ENCODE measurements around the gene PRR5.
A peak's percentile ranks its signal among the peaks of the same experiment; 100 is the strongest.
"Not testable (repeated sequence)": the region's sequence is repeated elsewhere in the genome, so short reads cannot be mapped to it uniquely, and the experiment has no call there.

The PRR5 gene

GRCh38 chr22:44676066-44676440 lies 26.0 kb upstream of the PRR5 start:
- not testable (repeated sequence) for DNase-seq

GRCh38 chr22:44676441-44677352 lies 25.3 kb upstream of the PRR5 start:
- DNase-seq: no peak

- DNase-seq: no peak
Observed at GRCh38 chr22:44677353-44677840, 24.6 kb upstream of the PRR5 start.

- no peak for DNase-seq
Observed at GRCh38 chr22:44677871-44678555, 24.0 kb upstream of the PRR5 start.

- no peak for DNase-seq
Observed at GRCh38 chr22:44678556-44679305, 23.3 kb upstream of the PRR5 start.

DNA sequence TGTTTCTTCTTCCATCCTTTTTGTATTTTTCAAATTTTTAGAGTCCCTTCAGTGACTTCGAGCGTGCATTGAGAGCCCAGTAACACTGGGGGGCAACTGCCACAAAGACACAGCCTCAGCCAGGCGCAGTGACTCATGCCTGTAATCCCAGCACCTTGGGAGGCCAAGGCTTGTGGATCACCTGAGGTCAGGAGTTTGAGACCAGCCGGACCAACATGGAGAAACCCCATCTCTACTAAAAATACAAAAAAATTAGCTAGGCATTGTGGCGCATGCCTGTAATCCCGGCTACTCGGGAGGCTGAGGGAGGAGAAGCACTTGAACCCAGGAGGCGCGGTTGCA lies 22.7 kb upstream of the PRR5 start:
- not testable (repeated sequence) for DNase-seq

GRCh38 chr22:44680058-44680457 lies 21.9 kb upstream of the PRR5 start:
- no peak for DNase-seq

GRCh38 chr22:44680481-44680894 lies 21.5 kb upstream of the PRR5 start:
- DNase-seq: no peak

DNA sequence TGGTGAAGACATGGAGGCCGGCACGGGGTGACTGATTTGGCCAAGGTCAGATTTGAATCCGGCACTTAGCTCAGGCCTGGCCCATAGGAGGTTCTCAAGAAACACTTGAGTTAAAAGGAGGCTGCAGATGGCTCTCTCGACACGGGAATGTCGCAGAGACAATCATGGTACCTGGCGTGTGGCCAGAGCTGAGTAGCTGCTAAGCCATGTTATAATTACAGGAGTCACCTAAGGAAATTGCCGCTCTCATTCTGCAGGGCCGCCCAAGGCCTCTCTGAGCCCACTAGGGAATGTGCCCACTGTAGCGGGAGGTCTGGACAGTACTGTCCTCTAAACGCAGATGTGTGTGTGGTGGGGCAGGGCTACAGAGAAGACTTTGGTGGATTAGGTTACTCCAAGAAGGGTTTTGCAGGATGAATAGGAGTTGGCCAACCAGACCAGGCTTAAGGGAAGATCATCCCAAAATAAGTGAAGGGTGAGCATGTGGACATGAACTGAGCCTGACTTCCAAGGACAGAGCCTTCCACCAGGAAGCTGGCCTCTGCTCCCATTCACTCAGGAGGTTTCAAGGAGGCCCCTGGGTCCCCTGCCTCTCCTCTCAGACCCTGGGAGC lies 19.3 kb upstream of the PRR5 start:
- DNase-seq: no peak

- DNase-seq: peak; percentile 68
Observed at GRCh38 chr22:44683237-44683636, 18.8 kb upstream of the PRR5 start.

GRCh38 chr22:44683881-44684280 lies 18.1 kb upstream of the PRR5 start:
- DNase-seq: no peak

GRCh38 chr22:44684506-44685383 lies 17.3 kb upstream of the PRR5 start:
- DNase-seq: peak; percentile 90

GRCh38 chr22:44685384-44686056 lies 16.5 kb upstream of the PRR5 start:
- DNase-seq: peak; percentile 90

- DNase-seq: no peak
Observed at GRCh38 chr22:44686873-44687600, 15.0 kb upstream of the PRR5 start.

DNA sequence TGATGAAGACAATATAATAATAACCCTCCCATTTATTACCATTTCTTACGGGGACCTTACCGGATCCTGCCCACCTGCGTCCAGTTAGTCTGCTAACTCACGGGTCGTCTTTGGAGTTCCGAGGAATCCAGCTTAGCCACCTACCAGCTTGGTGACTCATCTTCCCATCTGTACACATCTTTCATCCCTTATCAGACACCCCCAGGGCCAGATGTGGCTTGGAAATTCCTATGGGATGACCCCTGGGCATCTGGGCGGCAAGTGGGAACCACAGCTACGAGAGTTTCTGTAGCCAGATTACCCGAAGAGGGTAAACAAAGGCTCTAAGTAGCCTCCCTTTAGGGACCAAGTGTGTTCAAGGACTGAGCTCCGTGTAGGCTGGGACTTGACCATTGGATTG lies 12.8 kb upstream of the PRR5 start:
- DNase-seq: no peak

DNA sequence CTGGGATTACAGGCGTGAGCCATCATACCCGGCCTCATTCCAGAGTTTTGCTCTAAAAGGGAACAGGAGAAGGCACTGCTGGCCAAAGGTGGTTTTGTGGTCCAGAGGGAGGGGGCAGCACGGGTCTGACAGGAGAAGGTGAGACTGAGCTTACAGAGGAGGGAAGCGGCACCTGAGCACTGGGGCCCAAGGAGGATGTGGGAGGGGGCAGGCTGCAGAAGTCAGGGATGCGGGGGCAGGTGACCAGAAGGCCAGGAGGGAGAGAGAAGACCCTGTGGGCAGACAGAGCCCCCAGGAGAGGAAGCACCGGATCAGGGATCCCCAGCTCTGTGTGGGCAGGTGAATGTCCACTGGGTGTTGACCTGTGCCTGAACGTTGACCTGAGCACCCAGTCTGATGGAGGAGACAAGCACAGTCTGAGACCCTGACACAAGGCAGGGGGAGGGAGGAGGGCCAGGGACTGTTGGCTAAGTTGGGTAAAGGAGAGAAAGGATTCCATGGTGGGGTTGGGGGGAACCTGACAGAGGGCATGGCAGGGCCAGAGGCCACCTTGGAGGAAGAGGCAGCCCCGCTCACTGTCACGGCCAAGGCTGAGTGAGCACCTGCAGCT lies 12.0 kb upstream of the PRR5 start:
- DNase-seq: no peak

DNA sequence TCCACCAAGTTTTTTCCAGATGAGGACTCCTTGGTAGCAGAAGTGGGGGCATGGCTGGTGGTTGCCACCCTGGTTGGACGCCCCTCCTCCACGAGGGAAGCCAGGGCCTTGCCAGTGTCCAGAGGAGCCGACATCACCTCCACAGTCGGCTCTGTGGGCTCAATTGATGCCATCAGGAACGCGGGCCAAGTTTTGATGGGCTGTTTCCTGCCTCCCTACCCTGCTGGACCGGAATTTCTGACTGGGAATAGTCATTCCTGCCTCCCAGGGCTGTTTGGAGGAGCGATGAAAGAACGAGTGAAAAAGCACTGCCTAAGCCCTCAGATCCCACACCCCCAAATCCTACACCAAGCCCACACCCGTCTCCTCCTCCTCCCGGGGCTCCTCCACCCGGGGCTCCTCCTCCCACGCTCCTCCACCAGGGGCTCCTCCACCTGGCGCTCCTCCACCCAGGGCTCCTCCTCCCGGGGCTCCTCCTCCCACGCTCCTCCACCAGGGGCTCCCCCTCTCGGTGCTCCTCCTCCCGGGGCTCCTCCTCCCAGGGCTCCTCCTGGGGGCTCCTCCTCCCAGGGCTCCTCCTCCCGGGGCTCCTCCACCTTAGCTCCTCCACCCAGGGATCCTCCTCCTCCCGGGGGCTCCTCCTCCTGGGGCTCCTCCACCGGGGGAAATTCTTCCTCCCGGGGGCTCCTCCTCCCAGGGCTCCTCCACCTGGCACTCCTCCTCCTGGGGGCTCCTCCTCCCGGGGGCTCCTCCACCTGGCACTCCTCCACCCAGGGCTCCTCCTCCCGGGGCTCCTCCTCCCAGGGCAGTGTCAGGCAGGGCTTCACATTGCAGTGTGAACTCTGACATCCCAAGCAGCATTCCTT lies 10.0 kb upstream of the PRR5 start:
- DNase-seq: no peak

DNA sequence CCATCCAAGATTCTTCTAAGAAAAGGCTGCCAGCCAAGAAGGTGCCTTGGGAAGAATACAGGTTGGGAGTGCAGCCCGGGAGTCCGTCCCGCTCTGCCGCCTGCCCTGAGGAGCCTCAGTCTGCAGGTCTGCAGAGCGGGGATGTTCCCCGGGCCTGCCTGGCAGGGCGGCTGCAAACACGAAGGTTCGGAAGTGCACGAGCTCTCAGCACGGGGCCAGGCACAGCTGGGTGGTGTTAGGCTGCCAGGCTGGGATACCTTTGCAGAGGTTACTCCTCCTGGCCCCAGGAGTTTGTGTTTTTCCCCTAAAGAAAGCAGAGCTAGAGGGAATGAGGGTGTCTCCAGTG lies 9.4 kb upstream of the PRR5 start:
- DNase-seq: no peak

DNA sequence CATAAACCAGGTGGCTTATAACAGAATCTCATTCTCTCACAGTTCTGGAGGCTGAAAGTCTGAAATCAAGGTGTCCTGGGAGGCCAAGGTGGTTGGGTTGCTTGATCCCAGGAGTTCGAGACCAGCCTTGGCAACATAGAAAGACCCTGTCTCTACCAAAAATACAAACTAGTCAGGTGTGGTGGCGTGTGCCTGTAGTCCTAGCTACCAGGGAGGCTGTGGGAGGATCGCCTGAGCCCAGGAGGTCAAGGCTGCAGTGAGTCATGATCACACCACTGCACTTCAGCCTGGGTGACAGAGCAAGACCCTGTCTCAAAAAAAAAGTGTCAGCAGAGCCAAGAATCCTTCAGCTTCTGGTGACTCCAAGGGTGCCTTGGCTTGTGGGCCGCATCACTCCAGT lies 8.9 kb upstream of the PRR5 start:
- no peak for DNase-seq
